ENCODE measurements around the gene TIMP2.

GRCh38 chr17:78944956-78945355, 19.8 kb upstream of the TIMP2 start:
- no peak for TF ChIP-seq CTCF (conservative IDR thresholded peaks at IDR 0.05; ENCODE audit: low read depth, low read length)
- TF ChIP-seq EZH2 (IDR thresholded peaks at IDR 0.05; ENCODE audit: borderline replicate concordance, low read depth, low read length, poor library complexity, severe bottlenecking): no peak

Measured in A673 (cell line).